Motor neuron (in vitro differentiated cells): ENCODE data around the gene ANO7. TPM values are rescaled to one million over a fixed set of nuclear protein-coding genes. Genes with fewer than 3 reads are reported as not detected.

Experiments
- ATAC-seq, 8 experiments: fragments of 200-7000 bp; cut with Tn5 transposase; replicated peaks in 6 of 8; 2 replicates each; pipeline ENCODE4 v1.8.0; 2021; ENCODE audit warnings: mild to moderate bottlenecking in 8 of 8, moderate library complexity in 8 of 8
- H3K27ac ChIP-seq, 2 donors: fragments of 250-450 bp; sonication (Bioruptor Pico); 2 replicates each; pipeline ENCODE4 v1.9.0; 2021; ENCODE audit warnings: antibody characterized with exemption in 2 of 2, mild to moderate bottlenecking in 2 of 2, moderate library complexity in 1 of 2
- H3K4me1 ChIP-seq, 2 donors: fragments of 250-450 bp; sonication (Bioruptor Pico); replicated peaks in 1 of 2; 2 replicates each; pipeline ENCODE4 v1.6.1; 2021; ENCODE audit warnings: antibody characterized with exemption in 2 of 2, mild to moderate bottlenecking in 2 of 2, moderate library complexity in 1 of 2
- H3K4me3 ChIP-seq, 5 donors: fragments of 250-450 bp; sonication (Bioruptor Pico); 2 replicates each; pipeline ENCODE4 v1.9.0; 2021; ENCODE audit warnings: antibody characterized with exemption in 5 of 5, mild to moderate bottlenecking in 5 of 5, moderate library complexity in 4 of 5
- WGBS, 10 experiments: fragments of 450-650 bp; shearing (Covaris generic); methylation state at CpG; one replicate each; pipeline ENCODE4 v1.0.0; 2022; 5-methylcytosine and 5-hydroxymethylcytosine counted together
- in situ Hi-C, 9 experiments: fragments of 400-800 bp; cut with MboI; loops; one replicate each; pipeline ENCODE4 v1.15.0; 2021; ENCODE audit warnings: low sequenced_read_pairs in 9 of 9, low pct_unique_long_range_greater_than_20kb in 2 of 9; ENCODE audit not compliant: unreplicated experiment in 9 of 9
- total RNA-seq, 8 experiments: library from RNA; unstranded; fragments of 300-600 nt; gene quantifications; 2 replicates each; pipeline versions ENCODE4 v1.2.3 to v1.2.4, GENCODE V29; 2022

Gene ANO7
- total RNA-seq, 8 experiments from 2014 or later = 0.54 to 3.2 (median 1.7) TPM

- in situ Hi-C loops = no loop called here
- Histone ChIP-seq H3K27ac (no peak overlapping the region), H3K4me3 (no peak overlapping the region), H3K4me1 (no peaks in the 10 kb centered on the region)
- WGBS, 10 experiments = 70 to 100% (median 83%) methylated on average over 2 to 8 of the region's 29 CpGs; no CpG with 5 or more reads in 4 of the 10 experiments
- no peak for ATAC-seq
These were observed 41.3 kb downstream of the ANO7 start for GRCh38 chr2:241229563-241230401.

GRCh38 chr2:241230435-241230834 lies 42.0 kb downstream of the ANO7 start:
- no peak for ATAC-seq
- Histone ChIP-seq H3K4me3 (no peak overlapping the region), H3K27ac (no peak overlapping the region), H3K4me1 (no peaks in the 10 kb centered on the region)
- WGBS, 10 experiments = 80 to 95% (median 92%) methylated on average over 1 to 10 of the region's 19 CpGs; no CpG with 5 or more reads in 4 of the 10 experiments
- in situ Hi-C loops = no loop called here

- H3K27ac ChIP-seq = no peak overlapping the region
- no peak for ATAC-seq
- no peak overlapping the region for H3K4me3 ChIP-seq
- no peaks in the 10 kb centered on the region for H3K4me1 ChIP-seq
- in situ Hi-C loops = no loop called here
- 40 to 100% (median 92%) methylated on average over 1 to 6 of the region's 13 CpGs; no CpG with 5 or more reads in 3 of the 10 experiments for whole genome bisulfite sequencing, 10 experiments
These were observed 44.5 kb downstream of the ANO7 start for GRCh38 chr2:241232736-241233575.

- ATAC-seq = peak in 1 of 8 experiments; percentile 7
- no peaks in the 10 kb centered on the region for H3K4me1 ChIP-seq
- 78 to 100% (median 92%) methylated on average over 2 to 14 of the region's 21 CpGs; no CpG with 5 or more reads in 2 of the 10 experiments for WGBS, 10 experiments
- no peak overlapping the region for H3K27ac ChIP-seq
- no peak overlapping the region for H3K4me3 ChIP-seq
- in situ Hi-C loops = no loop called here
These were observed 45.8 kb downstream of the ANO7 start for GRCh38 chr2:241234066-241234790.

- in situ Hi-C loops = no loop called here
- Histone ChIP-seq H3K4me3 (no peak overlapping the region), H3K27ac (no peak overlapping the region), H3K4me1 (no peaks in the 10 kb centered on the region)
- peak in 1 of 8 experiments; percentile 12 for ATAC-seq
- 72 to 100% (median 92%) methylated on average over 2 to 17 of the region's 26 CpGs; no CpG with 5 or more reads in 2 of the 10 experiments for WGBS, 10 experiments
These were observed 46.7 kb downstream of the ANO7 start for GRCh38 chr2:241234962-241235740.

- Histone ChIP-seq H3K27ac (no peak overlapping the region), H3K4me1 (no peaks in the 10 kb centered on the region), H3K4me3 (no peak overlapping the region)
- in situ Hi-C loops = no loop called here
- peak in 2 of 8 experiments; percentile 9 to 18 for ATAC-seq
- 79 to 96% (median 92%) methylated on average over 3 to 14 of the region's 30 CpGs; no CpG with 5 or more reads in 3 of the 10 experiments for WGBS, 10 experiments
These were observed 47.5 kb downstream of the ANO7 start for GRCh38 chr2:241235859-241236593.

GRCh38 chr2:241237047-241237446 lies 48.6 kb downstream of the ANO7 start:
- 100% methylated on average over 1 to 2 of the region's 6 CpGs; no CpG with 5 or more reads in 6 of the 10 experiments for WGBS, 10 experiments
- no peak for ATAC-seq
- H3K4me3 ChIP-seq = no peak overlapping the region
- no peak overlapping the region for H3K27ac ChIP-seq
- H3K4me1 ChIP-seq = no peaks in the 10 kb centered on the region
- in situ Hi-C loops = no loop called here

GRCh38 chr2:241237949-241238371 lies 49.5 kb downstream of the ANO7 start:
- no peak overlapping the region for H3K4me3 ChIP-seq
- H3K4me1 ChIP-seq = no peaks in the 10 kb centered on the region
- no peak overlapping the region for H3K27ac ChIP-seq
- WGBS, 10 experiments = 81 to 92% (median 89%) methylated on average over 4 to 9 of the region's 12 CpGs; no CpG with 5 or more reads in 7 of the 10 experiments
- in situ Hi-C loops = no loop called here
- ATAC-seq = no peak

GRCh38 chr2:241238693-241239198 lies 50.3 kb downstream of the ANO7 start:
- no peak for ATAC-seq
- Histone ChIP-seq H3K4me1 (no peaks in the 10 kb centered on the region), H3K4me3 (no peak overlapping the region), H3K27ac (no peak overlapping the region)
- in situ Hi-C loops = no loop called here
- WGBS, 10 experiments = 63 to 85% (median 83%) methylated on average over 1 to 4 of the region's 5 CpGs; no CpG with 5 or more reads in 4 of the 10 experiments

- 90 to 100% (median 98%) methylated on average over 2 to 12 of the region's 28 CpGs; no CpG with 5 or more reads in 5 of the 10 experiments for WGBS, 10 experiments
- no peak for ATAC-seq
- no peak overlapping the region for H3K4me3 ChIP-seq
- in situ Hi-C loops = no loop called here
- no peak overlapping the region for H3K27ac ChIP-seq
- no peaks in the 10 kb centered on the region for H3K4me1 ChIP-seq
These were observed 51.2 kb downstream of the ANO7 start for GRCh38 chr2:241239552-241240202.

- 82 to 98% (median 92%) methylated on average over 3 to 9 of the region's 21 CpGs; no CpG with 5 or more reads in 2 of the 10 experiments for WGBS, 10 experiments
- no peak for ATAC-seq
- no peak overlapping the region for H3K4me3 ChIP-seq
- in situ Hi-C loops = no loop called here
- no peak overlapping the region for H3K27ac ChIP-seq
- H3K4me1 ChIP-seq = no peaks in the 10 kb centered on the region
These were observed 52.0 kb downstream of the ANO7 start for GRCh38 chr2:241240320-241241004.
